GM23338 (cell line): ENCODE data around the gene ASB8. TPM values are rescaled to one million over a fixed set of nuclear protein-coding genes. Genes with fewer than 3 reads are reported as not detected.

Source experiments
- ATAC-seq: fragments of 200-7000 bp; cut with Tn5 transposase; 3 replicates; pipeline ENCODE4 v1.9.1; 2020
- DNase-seq: peaks from one replicate; pipeline ENCODE4 v3.0.0-alpha.2; 2015; ENCODE audit warnings: low spot score
- H2AFZ ChIP-seq: fragments of 200-600 bp; sonication (generic); 2 replicates; pipeline ENCODE4 v1.8.0; 2016; ENCODE audit warnings: antibody characterized with exemption, mild to moderate bottlenecking, moderate library complexity
- H3F3A ChIP-seq: fragments of 200-600 bp; sonication (generic); replicated peaks from 2 replicates; pipeline ENCODE4 v1.8.0; 2017; ENCODE audit warnings: antibody characterized with exemption, mixed run types, low read depth
- H3K27ac ChIP-seq: fragments of 200-600 bp; sonication (generic); 2 replicates; pipeline ENCODE4 v1.6.1; 2016; ENCODE audit warnings: low read depth
- H3K27me3 ChIP-seq: fragments of 200-600 bp; sonication (generic); 2 replicates; pipeline ENCODE4 v1.8.0; 2016; ENCODE audit warnings: mild to moderate bottlenecking, mixed run types, moderate library complexity; ENCODE audit not compliant: insufficient read depth
- H3K36me3 ChIP-seq: fragments of 200-600 bp; sonication (generic); 2 replicates; pipeline ENCODE4 v1.8.0; 2016; ENCODE audit warnings: mild to moderate bottlenecking; ENCODE audit not compliant: insufficient read depth
- H3K4me1 ChIP-seq: fragments of 200-600 bp; sonication (generic); 2 replicates; pipeline ENCODE4 v1.8.0; 2016; ENCODE audit warnings: mild to moderate bottlenecking, moderate library complexity; ENCODE audit not compliant: insufficient read depth
- H3K4me2 ChIP-seq: fragments of 200-600 bp; sonication (generic); 2 replicates; pipeline ENCODE4 v1.7.1; 2017; ENCODE audit warnings: mixed run types
- H3K4me3 ChIP-seq: fragments of 200-600 bp; sonication (generic); 2 replicates; pipeline ENCODE4 v1.6.1; 2016; ENCODE audit warnings: mixed run types
- H3K79me2 ChIP-seq: fragments of 200-600 bp; sonication (generic); replicated peaks from 2 replicates; pipeline ENCODE4 v1.8.0; 2017; ENCODE audit warnings: mild to moderate bottlenecking; ENCODE audit not compliant: insufficient read depth
- H3K9me2 ChIP-seq: fragments of 200-600 bp; sonication (generic); 2 replicates; pipeline ENCODE4 v1.8.0; 2017; ENCODE audit not compliant: insufficient read depth
- H4K20me1 ChIP-seq: fragments of 200-600 bp; sonication (generic); replicated peaks from 2 replicates; pipeline ENCODE4 v1.8.0; 2017; ENCODE audit warnings: mild to moderate bottlenecking; ENCODE audit not compliant: insufficient read depth
- H3K27ac Mint-ChIP-seq: 2 replicates; pipeline ENCODE4 v1.8.0; 2020; ENCODE audit warnings: inconsistent platforms, mild to moderate bottlenecking, moderate library complexity, mixed read lengths
- H3K27me3 Mint-ChIP-seq: 3 replicates; pipeline ENCODE4 v1.8.0; 2022; ENCODE audit warnings: low read depth, mild to moderate bottlenecking, moderate library complexity, mixed read lengths, inconsistent platforms; ENCODE audit not compliant: insufficient read depth, poor library complexity
- H3K36me3 Mint-ChIP-seq: 3 replicates; pipeline ENCODE4 v1.8.0; 2021; ENCODE audit warnings: low read depth, mild to moderate bottlenecking, inconsistent platforms, moderate library complexity, mixed read lengths
- H3K4me1 Mint-ChIP-seq: 3 replicates; pipeline ENCODE4 v1.8.0; 2020; ENCODE audit warnings: mild to moderate bottlenecking, inconsistent platforms, mixed read lengths
- H3K4me3 Mint-ChIP-seq: 3 replicates; pipeline ENCODE4 v1.8.0; 2021; ENCODE audit warnings: moderate library complexity, mild to moderate bottlenecking, inconsistent platforms, mixed read lengths
- H3K9me3 Mint-ChIP-seq: 3 replicates; pipeline ENCODE4 v1.8.0; 2020; ENCODE audit warnings: moderate library complexity, mild to moderate bottlenecking, inconsistent platforms, mixed read lengths
- EZH2phosphoT487 ChIP-seq: fragments of 200-600 bp; sonication (generic); IDR thresholded peaks from one replicate; pipeline ENCODE4 v1.8.1; 2018; ENCODE audit warnings: antibody characterized with exemption; ENCODE audit not compliant: unreplicated experiment
- POLR2AphosphoS5 ChIP-seq: IDR thresholded peaks from 2 replicates; pipeline ENCODE4 v1.6.1; 2016; ENCODE audit warnings: antibody characterized with exemption, low read depth
- STAT1 ChIP-seq: IDR thresholded peaks from one replicate; pipeline ENCODE4 v1.6.1; 2016; ENCODE audit warnings: antibody characterized with exemption; ENCODE audit not compliant: unreplicated experiment
- ZNF114 ChIP-seq: fragments of 250-450 bp; sonication (Bioruptor Pico); IDR thresholded peaks from 2 replicates; pipeline ENCODE4 v1.5.0; 2020; ENCODE audit warnings: mild to moderate bottlenecking, moderate library complexity
- ZNF331 ChIP-seq: fragments of 250-450 bp; sonication (Bioruptor Pico); IDR thresholded peaks from 2 replicates; pipeline ENCODE4 v1.5.0; 2020; ENCODE audit warnings: low read depth, mild to moderate bottlenecking, moderate library complexity
- polyA plus RNA-seq: library from polyadenylated mRNA; unstranded; fragments of >200 nt; fragmentation: Nextera tagmentation; extraction: Ambion mirVana; gene quantifications from 2 replicates; pipeline ENCODE4 v1.2.1, GENCODE V29; 2016
- total RNA-seq: library from RNA; depleted of rRNA; stranded (reverse); fragments of >200 nt; shearing (Covaris generic); gene quantifications from 2 replicates; pipeline ENCODE4 v1.2.3, GENCODE V29; 2014
- TF ChIP-seq, protein P1 (sequence below): IDR thresholded peaks from one replicate; pipeline ENCODE4 v1.6.1; 2018; ENCODE audit warnings: antibody characterized with exemption; ENCODE audit not compliant: unreplicated experiment
- TF ChIP-seq, protein P2 (sequence below): IDR thresholded peaks from 2 replicates; pipeline ENCODE4 v1.6.1; 2016; ENCODE audit warnings: antibody characterized with exemption

Gene ASB8
- total and polyA plus RNA-seq, 2 experiments from 2014 or later, result 5.4 to 8.4 TPM

DNA sequence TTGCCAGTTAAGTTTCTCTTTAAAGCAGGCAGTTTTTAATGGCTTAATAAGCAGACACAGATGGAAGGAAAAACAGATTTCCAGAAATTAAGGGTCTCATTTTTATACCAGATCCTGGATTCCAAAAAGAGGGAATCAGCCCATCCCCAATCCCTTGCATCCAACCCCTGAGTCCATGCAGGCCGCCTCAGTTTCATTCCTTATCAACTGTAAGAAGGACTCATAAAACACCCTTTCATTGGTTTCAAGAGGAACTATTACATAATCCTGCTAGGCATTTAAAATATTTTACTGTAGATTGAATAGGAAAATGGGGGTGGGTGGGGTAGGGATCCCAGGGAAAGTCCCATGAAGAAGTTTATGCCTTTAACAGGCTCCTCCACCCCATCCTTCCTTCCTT is 35.5 kb upstream of the ASB8 start (continued):
- TF ChIP-seq, protein P1, sequence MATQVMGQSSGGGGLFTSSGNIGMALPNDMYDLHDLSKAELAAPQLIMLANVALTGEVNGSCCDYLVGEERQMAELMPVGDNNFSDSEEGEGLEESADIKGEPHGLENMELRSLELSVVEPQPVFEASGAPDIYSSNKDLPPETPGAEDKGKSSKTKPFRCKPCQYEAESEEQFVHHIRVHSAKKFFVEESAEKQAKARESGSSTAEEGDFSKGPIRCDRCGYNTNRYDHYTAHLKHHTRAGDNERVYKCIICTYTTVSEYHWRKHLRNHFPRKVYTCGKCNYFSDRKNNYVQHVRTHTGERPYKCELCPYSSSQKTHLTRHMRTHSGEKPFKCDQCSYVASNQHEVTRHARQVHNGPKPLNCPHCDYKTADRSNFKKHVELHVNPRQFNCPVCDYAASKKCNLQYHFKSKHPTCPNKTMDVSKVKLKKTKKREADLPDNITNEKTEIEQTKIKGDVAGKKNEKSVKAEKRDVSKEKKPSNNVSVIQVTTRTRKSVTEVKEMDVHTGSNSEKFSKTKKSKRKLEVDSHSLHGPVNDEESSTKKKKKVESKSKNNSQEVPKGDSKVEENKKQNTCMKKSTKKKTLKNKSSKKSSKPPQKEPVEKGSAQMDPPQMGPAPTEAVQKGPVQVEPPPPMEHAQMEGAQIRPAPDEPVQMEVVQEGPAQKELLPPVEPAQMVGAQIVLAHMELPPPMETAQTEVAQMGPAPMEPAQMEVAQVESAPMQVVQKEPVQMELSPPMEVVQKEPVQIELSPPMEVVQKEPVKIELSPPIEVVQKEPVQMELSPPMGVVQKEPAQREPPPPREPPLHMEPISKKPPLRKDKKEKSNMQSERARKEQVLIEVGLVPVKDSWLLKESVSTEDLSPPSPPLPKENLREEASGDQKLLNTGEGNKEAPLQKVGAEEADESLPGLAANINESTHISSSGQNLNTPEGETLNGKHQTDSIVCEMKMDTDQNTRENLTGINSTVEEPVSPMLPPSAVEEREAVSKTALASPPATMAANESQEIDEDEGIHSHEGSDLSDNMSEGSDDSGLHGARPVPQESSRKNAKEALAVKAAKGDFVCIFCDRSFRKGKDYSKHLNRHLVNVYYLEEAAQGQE, result no peak
- TF ChIP-seq EZH2phosphoT487, result no peak

DNA sequence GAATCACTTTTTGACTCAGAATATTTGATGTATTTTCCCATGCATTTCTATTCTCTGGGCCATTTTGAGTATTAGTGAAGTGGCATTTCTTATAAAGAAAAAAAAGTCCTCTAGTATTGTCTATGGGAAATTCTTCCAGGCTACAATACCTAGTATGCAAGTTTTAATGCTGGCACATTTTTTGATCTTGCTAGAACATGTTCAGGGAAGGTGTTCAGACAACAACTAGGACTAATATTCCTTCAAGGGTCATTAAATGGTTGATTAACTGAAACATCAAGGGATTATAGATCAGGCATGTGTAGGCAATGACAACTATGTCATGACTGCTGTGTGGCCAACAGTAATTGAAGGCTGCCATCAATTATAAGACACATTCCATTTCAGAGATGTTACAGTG is 33.8 kb upstream of the ASB8 start:
- Histone ChIP-seq H3K79me2 (no peaks in the 10 kb centered on the region), H4K20me1 (no peaks in the 10 kb centered on the region), H3F3A (no peaks in the 10 kb centered on the region), H2AFZ (no peak overlapping the region), H3K4me1 (peaks cover under 1% of the 10 kb centered on the region; the same call in 1 of the 2 replicates), H3K4me2 (no peak overlapping the region), H3K9me2 (no peaks in the 10 kb centered on the region), H3K36me3 (no peaks in the 10 kb centered on the region), H3K27me3 (peaks cover 38% of the 10 kb centered on the region; the same call in 1 of the 2 replicates), H3K27ac (no peak overlapping the region), H3K4me3 (no peak overlapping the region)
- Mint-ChIP-seq H3K4me1 (peaks cover 12% of the 10 kb centered on the region; the same call in 2 of the 3 replicates), H3K27me3 (peaks cover 10% of the 10 kb centered on the region), H3K9me3 (no peaks in the 10 kb centered on the region), H3K4me3 (no peak overlapping the region), H3K36me3 (no peaks in the 10 kb centered on the region), H3K27ac (no peak overlapping the region)
- DNase-seq, result no peak
- ATAC-seq, result no peak
- TF ChIP-seq ZNF114 (CRISPR knock-in tag) (no peak), POLR2AphosphoS5 (no peak), STAT1 (no peak), ZNF331 (no peak)
- TF ChIP-seq, protein P1, result no peak
- TF ChIP-seq, protein P2, sequence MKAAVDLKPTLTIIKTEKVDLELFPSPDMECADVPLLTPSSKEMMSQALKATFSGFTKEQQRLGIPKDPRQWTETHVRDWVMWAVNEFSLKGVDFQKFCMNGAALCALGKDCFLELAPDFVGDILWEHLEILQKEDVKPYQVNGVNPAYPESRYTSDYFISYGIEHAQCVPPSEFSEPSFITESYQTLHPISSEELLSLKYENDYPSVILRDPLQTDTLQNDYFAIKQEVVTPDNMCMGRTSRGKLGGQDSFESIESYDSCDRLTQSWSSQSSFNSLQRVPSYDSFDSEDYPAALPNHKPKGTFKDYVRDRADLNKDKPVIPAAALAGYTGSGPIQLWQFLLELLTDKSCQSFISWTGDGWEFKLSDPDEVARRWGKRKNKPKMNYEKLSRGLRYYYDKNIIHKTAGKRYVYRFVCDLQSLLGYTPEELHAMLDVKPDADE, result no peak
